Ovary (tissue), 3 donors: ENCODE results near the gene SLC2A10.

ENCODE experiments used
- CTCF ChIP-seq, 3 donors: fragments of 450-650 bp in 2 of 3; fragments of 200-600 bp in 1 of 3; IDR thresholded peaks; one replicate each; pipeline versions ENCODE4 v1.5.1 to v1.8.0; 2016 to 2022; ENCODE audit warnings: antibody characterized with exemption in 3 of 3, mild to moderate bottlenecking in 1 of 3
- POLR2A ChIP-seq: fragments of 450-650 bp; IDR thresholded peaks from one replicate; pipeline ENCODE4 v1.6.1; 2017; ENCODE audit warnings: antibody characterized with exemption, mild to moderate bottlenecking, moderate library complexity
- donor health status: DM: no; HTN: no; CAD: no.

GRCh38 chr20:46663531-46663930 is 45.9 kb upstream of the SLC2A10 start:
- TF ChIP-seq POLR2A (no peak), CTCF (IDR thresholded peaks at IDR 0.05) (no peak)
